DND-41 (cell line): ENCODE measurements around the gene MFAP4.

Source experiments
- ATAC-seq: fragments of 200-7000 bp; cut with Tn5 transposase; 3 replicates; pipeline ENCODE4 v1.9.1; 2021; ENCODE audit warnings: low read depth; ENCODE audit not compliant: insufficient read depth
- DNase-seq: peaks from one replicate; pipeline ENCODE4 v3.0.0-alpha.2; 2020
- H2AFZ ChIP-seq: 2 replicates; pipeline ENCODE4 v1.6.0; 2012; ENCODE audit warnings: low read depth, low read length
- H3K27ac ChIP-seq: 2 replicates; pipeline ENCODE4 v1.5.1; 2012; ENCODE audit warnings: low read length, inconsistent platforms
- H3K27me3 ChIP-seq: fragments of 200-600 bp; sonication (generic); 2 replicates; pipeline ENCODE4 v1.6.0; 2012; ENCODE audit warnings: low read length, mild to moderate bottlenecking, inconsistent platforms; ENCODE audit not compliant: insufficient read depth, poor library complexity
- H3K36me3 ChIP-seq: 2 replicates; pipeline ENCODE4 v1.5.1; 2012; ENCODE audit warnings: low read length, inconsistent platforms; ENCODE audit not compliant: insufficient read depth
- H3K4me1 ChIP-seq: 2 replicates; pipeline ENCODE4 v1.5.1; 2012; ENCODE audit warnings: mild to moderate bottlenecking, low read length; ENCODE audit not compliant: insufficient read depth
- H3K4me2 ChIP-seq: 2 replicates; pipeline ENCODE4 v1.6.0; 2012; ENCODE audit warnings: mild to moderate bottlenecking, moderate library complexity, low read length, inconsistent platforms; ENCODE audit not compliant: insufficient read depth
- H3K4me3 ChIP-seq, 2 experiments: fragments of 200-600 bp in 1 of 2; shearing (Covaris generic) in 1 of 2; 2 replicates each; pipeline ENCODE4 v1.5.1; 2012 to 2016; ENCODE audit warnings: inconsistent platforms in 2 of 2, low read length in 2 of 2, mild to moderate bottlenecking in 2 of 2, low read depth in 1 of 2, moderate library complexity in 1 of 2
- H3K79me2 ChIP-seq: 2 replicates; pipeline ENCODE4 v1.6.0; 2012; ENCODE audit warnings: low read length, inconsistent platforms; ENCODE audit not compliant: insufficient read depth
- H3K9ac ChIP-seq: 2 replicates; pipeline ENCODE4 v1.6.0; 2012; ENCODE audit warnings: low read depth, mild to moderate bottlenecking, inconsistent platforms, low read length, moderate library complexity
- H3K9me3 ChIP-seq: 2 replicates; pipeline ENCODE4 v1.5.1; 2012; ENCODE audit warnings: low read length, moderate library complexity, mild to moderate bottlenecking, inconsistent platforms; ENCODE audit not compliant: insufficient read depth, severe bottlenecking
- H4K20me1 ChIP-seq: 2 replicates; pipeline ENCODE4 v1.6.0; 2012; ENCODE audit warnings: low read length; ENCODE audit not compliant: insufficient read depth
- EZH2 ChIP-seq: IDR thresholded peaks from 3 replicates; pipeline ENCODE4 v1.6.1; 2012; ENCODE audit warnings: borderline replicate concordance, low read depth, mild to moderate bottlenecking, moderate library complexity, low read length, inconsistent platforms; ENCODE audit not compliant: severe bottlenecking
- TF ChIP-seq, protein P1 (sequence below): IDR thresholded peaks from 2 replicates; pipeline ENCODE4 v1.5.1; 2012; ENCODE audit warnings: borderline replicate concordance, low read length, moderate library complexity, mild to moderate bottlenecking; ENCODE audit not compliant: poor library complexity, severe bottlenecking; ENCODE audit errors: extremely low read depth

The MFAP4 gene

DNA sequence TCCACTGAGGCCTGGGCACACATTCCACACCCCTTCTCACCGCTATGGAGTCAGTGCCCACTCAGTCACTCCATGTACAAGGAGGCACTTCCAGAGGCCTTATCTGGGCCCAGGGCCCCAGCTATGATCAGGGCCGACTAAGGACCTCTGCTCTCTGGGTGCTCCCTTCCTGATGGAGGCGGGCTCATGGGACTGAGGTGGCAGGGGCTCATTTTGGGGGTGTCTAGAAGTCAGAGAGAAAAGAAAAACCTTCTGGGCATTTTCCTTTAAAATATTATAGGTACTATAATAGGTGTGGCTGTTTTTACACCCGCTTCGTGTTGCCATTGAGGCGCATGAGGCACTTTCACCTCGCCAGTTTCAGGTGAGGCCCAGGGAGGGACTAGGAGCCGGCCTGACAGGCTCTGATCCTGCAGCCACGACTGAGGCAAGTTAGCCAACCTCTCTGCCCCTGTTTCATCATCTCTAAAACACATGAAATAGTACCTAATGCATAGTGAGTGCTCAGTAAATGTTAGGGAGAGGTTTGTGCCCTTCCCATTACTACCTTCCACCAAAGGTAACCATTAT, 38.8 kb downstream of the MFAP4 start:
- ATAC-seq = no peak

DNA sequence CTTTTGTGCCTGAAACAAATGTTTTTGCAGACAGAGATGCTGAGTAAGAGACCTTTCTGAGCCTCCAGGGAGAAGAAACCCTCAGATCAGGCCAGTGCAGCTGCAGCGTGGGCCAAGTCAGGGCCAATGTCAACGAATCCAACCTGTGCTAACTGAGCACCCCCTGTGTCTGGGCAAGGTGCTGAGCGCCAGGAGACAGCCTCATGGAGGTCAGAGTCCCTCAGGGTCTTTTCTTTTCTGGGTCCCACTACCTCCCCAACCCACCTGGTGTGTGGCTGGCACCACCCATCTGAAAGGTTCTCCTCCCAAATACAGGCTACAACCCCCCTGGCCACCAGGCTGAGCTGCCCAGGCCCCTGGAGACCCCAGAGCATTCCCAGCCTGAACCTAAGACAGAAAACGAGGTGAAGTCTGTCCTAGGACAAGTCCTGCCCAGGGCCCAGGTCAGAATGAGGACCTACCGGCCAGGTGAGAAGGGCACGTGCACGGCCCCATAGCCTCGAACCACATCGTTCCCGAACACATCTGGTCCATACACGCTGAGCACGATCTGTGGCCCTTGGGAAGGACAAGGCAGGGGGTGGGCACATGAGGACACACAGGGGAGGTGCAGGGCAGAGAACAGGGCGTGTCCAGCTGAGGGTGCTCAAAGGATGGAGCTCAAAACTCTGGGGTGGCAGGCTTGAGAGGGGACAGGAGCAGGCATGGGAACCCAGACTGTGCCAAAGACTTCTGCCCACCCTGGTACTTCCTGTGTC, 39.5 kb downstream of the MFAP4 start:
- no peak for DNase-seq
- Histone ChIP-seq H4K20me1 (peaks cover 30% of the 10 kb centered on the region), H3K27ac (no peak overlapping the region), H3K36me3 (no peaks in the 10 kb centered on the region), H3K4me1 (no peaks in the 10 kb centered on the region), H3K27me3 (no peaks in the 10 kb centered on the region), H3K9me3 (no peaks in the 10 kb centered on the region), H3K79me2 (no peaks in the 10 kb centered on the region), H2AFZ (no peak overlapping the region), H3K9ac (no peak overlapping the region), H3K4me3 (no peak overlapping the region), H3K4me2 (no peak overlapping the region)
- ATAC-seq = no peak
- TF ChIP-seq EZH2 = no peak
- TF ChIP-seq, protein P1, sequence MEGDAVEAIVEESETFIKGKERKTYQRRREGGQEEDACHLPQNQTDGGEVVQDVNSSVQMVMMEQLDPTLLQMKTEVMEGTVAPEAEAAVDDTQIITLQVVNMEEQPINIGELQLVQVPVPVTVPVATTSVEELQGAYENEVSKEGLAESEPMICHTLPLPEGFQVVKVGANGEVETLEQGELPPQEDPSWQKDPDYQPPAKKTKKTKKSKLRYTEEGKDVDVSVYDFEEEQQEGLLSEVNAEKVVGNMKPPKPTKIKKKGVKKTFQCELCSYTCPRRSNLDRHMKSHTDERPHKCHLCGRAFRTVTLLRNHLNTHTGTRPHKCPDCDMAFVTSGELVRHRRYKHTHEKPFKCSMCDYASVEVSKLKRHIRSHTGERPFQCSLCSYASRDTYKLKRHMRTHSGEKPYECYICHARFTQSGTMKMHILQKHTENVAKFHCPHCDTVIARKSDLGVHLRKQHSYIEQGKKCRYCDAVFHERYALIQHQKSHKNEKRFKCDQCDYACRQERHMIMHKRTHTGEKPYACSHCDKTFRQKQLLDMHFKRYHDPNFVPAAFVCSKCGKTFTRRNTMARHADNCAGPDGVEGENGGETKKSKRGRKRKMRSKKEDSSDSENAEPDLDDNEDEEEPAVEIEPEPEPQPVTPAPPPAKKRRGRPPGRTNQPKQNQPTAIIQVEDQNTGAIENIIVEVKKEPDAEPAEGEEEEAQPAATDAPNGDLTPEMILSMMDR = no peak

More for the DNA sequence above, 38.8 kb downstream of the MFAP4 start:
- Histone ChIP-seq H3K4me1 (no peaks in the 10 kb centered on the region), H3K9ac (no peak overlapping the region), H3K79me2 (no peaks in the 10 kb centered on the region), H2AFZ (no peak overlapping the region), H3K27ac (no peak overlapping the region), H3K4me3 (no peak overlapping the region), H3K27me3 (no peaks in the 10 kb centered on the region), H4K20me1 (peaks cover 27% of the 10 kb centered on the region), H3K9me3 (no peaks in the 10 kb centered on the region), H3K36me3 (no peaks in the 10 kb centered on the region), H3K4me2 (no peak overlapping the region)
- DNase-seq = no peak
- TF ChIP-seq, protein P1 = no peak
- no peak for TF ChIP-seq EZH2

DNA sequence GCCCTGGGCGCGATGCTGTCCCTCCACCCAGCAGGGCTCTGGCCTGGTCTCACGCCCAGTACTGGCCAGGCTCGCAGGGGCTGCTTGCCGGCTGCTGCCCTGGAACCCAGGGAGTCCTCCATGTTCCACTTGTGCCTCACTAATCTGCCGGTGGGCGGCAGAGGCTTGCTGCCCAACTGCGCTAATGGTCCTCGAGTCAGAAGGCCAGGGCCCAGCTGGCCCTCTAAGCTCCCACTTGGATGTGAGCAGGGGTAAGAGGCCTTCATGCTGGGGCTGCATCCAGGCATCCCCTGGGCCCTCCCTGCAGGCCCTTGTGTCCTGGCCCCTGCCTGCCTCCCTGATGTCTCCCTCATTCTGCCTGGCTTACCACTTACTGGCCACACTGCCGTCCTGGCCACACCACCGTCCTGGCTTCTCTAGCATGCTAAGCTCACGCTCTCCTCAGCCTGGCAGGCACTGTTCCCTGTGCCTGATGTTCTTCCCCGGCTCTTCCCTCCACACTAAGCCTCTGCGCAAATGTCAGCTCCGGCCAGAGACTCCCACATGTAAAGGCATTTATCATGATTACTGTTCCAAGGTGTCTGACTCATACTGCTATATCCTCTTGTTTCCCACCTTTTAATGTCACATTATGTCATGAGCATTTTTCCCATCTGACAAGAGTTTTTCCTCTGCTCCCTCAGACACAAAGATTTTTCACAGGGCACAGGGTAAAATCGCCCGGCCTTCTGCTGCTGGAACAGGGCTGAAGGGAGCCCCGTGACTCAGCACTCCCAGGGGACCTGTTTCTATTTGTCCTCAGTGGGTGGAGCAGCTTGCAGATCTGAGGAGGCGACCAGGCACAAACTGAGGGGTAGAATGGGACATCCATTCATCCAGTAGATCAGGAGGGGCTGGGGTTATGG, 40.4 kb downstream of the MFAP4 start:
- DNase-seq = no peak
- no peak overlapping the region for H3K9ac ChIP-seq

More for the DNA sequence above, 40.4 kb downstream of the MFAP4 start:
- Histone ChIP-seq H3K27me3 (no peaks in the 10 kb centered on the region), H3K36me3 (no peaks in the 10 kb centered on the region), H4K20me1 (peaks cover 30% of the 10 kb centered on the region), H3K27ac (no peak overlapping the region), H3K4me1 (no peaks in the 10 kb centered on the region), H2AFZ (no peak overlapping the region), H3K9me3 (no peaks in the 10 kb centered on the region), H3K4me3 (no peak overlapping the region), H3K79me2 (no peaks in the 10 kb centered on the region), H3K4me2 (no peak overlapping the region)
- no peak for TF ChIP-seq EZH2
- TF ChIP-seq, protein P1 = no peak
- ATAC-seq = no peak
